NCI-H187 treated with DMSO at 0.1 percent for 48 hours (cell line): ENCODE measurements around the gene SCRN1.

ENCODE experiments used
- DNase-seq: peaks from one replicate; lab custom pipeline; 2025; lab: John Stamatoyannopoulos, UW

Gene SCRN1

DNA sequence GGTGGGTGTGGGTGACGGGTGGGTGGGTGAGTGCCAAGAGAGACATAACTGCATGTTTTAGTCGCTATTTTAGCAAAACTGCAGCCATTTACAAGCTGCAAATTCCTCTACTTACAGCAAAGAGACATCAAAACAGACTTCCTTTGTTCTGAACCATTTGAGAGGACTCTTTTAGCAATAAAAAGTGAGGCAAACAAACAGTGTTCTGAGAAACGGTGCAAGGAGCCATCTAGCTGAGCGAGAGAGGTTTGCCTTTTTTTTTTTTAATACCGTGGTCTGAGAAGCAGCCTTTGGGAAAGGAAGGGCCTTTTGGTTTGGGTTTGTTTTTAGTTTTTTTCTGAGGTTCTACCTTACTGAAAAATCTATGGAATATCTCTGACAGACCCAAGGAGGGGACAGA is 62.9 kb downstream of the SCRN1 start:
- DNase-seq = no peak

GRCh38 chr7:29926216-29926615 is 63.4 kb downstream of the SCRN1 start:
- no peak for DNase-seq

- no peak for DNase-seq
Measured at GRCh38 chr7:29924684-29925083, 64.9 kb downstream of the SCRN1 start.

DNA sequence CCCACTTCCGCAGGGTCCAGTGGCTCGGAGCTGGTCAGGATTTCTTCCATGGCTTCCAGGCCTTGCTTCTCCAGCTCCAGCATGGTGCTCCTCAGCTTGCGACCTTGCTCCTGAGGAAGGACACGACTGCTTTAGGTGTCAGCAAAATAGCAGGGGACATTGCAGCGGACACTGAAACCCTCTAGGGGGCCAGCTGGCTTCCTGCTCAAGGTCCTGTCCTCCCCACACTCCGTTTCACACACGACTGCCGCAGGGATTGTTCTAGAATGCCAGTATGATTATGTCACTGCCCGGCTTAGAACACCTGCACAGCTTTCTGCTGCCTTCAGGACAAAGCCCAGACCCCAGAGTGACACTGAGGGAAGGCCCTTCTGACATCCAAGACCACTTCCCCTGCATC is 65.6 kb downstream of the SCRN1 start:
- DNase-seq = no peak

DNA sequence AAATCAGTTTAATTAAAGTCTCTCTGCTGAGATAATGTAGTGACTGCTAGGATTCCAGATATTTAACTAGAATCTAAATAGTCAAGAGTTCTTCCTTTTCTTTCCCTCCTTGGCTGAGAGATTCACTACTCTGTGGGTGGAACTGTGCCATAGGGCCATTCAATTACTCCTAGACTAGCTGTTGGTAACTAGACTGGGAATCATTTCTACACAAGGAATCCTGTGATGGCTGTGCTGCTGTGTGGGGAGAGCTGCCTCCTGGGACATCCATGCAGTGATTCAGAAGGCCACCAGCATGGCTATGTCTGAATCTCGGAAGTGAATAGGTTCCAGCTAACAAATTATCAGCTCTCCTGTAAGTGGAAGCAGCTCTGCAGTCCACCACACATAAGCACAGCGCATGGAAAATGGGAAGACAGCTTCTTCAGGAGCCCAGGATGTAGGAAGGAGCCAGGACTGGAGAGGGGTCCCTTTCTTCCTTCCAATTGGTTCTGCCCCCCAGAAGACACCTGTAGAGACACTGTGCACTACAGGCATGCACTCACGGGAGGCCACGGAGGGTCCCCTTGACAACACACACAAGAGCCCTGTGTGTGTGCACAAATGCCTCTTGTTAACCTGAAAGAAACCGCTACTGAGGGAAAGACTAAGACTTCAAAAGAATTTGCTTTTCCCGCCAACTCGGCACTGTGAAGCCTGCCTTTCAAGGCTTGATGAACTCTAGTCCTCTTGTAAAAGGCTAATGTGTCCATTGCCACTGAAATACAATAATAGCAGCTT is 66.5 kb downstream of the SCRN1 start:
- DNase-seq = no peak

DNA sequence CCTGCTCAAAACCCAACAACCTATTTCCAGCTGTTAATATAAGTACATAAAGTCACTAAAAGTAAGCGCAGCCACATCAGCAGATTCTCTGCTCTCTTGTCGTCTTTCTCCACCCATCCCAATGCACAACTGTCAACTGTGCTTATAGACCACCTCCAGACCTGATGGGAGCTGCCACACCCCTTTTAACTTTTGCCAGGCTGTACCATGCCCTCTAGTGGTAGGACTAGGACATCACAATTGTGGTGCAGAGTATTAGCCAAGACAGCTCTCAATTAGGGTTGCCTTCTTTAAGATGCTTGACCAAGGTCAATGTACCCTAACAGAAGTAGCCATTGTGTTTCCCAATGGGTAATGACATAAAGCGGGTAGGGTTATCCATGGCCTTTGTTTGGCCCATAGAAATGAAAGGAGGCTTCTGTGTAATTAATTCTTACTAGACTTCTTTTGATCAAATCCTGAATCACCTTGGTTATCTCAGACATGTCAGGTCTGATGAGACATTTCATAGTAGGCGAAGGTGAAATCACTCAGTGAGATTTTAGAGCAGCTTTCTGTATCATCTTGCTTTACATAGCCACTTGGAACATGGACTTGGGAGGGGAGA is 68.1 kb downstream of the SCRN1 start:
- peak; percentile 6 for DNase-seq

DNA sequence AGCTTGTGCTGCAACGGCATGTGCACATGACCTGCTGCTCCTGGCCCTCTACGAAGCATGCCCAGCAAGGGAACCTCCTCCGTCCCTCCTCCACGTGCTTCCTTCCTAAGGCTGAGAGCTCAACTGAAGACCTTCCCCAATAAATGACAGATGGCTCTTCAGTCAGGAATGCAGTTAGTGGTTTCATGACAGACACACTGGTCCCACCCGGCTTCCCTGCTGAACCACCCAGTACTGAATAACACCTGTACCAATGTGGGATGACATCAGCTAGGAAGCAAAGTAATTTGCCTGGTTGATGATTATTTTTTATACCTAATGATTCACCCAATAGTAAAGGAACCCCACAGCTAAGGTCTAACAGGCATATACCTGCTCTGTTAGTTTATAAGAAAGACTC is 69.1 kb downstream of the SCRN1 start:
- peak; percentile 2 for DNase-seq

DNA sequence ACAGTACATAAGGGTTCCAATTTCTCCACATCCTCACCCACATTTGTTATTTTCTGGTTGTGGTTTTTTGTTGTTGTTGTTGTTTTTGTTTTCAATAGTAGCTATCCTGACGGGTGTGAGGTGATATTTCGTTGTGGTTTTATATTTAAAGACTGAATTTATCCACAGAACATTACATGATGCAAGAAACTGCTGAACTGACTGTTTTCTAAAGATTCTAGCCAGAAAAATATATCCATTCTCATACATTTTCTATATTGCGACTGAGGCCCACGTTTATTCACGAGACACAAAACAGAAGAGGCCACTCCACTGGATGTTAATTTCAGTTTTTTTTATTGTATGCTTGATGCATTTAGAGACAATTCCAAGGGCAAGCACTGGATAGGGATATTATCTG is 69.8 kb downstream of the SCRN1 start:
- no peak for DNase-seq

DNA sequence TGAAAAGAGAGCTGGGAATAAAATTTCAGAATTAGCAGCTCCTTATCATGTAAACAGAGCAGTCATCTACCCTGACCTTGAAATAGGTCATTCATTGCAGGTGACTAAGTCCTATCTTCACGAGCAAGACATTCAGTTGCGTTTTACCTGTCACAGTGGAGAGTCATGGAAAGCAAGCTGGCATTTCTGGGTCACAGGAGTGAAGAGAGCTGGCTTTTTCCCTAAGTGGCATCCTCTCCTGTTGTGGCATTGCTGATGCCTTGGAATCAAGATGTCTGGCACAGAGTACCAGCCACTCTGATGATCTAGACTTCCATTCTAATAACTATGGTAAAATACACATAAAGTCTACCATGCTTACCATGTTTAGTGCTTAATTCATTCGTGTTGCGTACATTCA is 70.8 kb downstream of the SCRN1 start:
- no peak for DNase-seq

DNA sequence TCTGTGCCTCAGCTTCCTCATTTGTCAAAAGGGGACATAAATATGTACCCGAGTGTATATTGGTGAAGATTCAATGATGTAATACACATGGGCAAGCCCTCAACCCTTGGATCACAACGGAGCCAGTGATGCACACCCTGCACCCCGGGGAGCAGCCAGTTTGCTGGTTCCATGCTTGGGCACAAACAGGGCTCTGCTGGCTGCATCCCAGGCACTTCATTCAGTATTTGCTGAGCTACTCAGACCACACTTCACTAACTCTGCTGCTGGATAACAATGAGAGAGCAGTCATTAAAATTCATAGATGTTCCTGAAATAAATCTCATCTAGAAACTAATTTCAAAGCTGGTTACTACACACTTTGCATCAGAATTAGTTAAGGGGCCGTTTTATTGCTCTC is 72.0 kb downstream of the SCRN1 start:
- peak; percentile 77 for DNase-seq

- DNase-seq = no peak
Measured at GRCh38 chr7:29915481-29916215, 74.0 kb downstream of the SCRN1 start.

GRCh38 chr7:29914180-29914579 is 75.4 kb downstream of the SCRN1 start:
- no peak for DNase-seq

DNA sequence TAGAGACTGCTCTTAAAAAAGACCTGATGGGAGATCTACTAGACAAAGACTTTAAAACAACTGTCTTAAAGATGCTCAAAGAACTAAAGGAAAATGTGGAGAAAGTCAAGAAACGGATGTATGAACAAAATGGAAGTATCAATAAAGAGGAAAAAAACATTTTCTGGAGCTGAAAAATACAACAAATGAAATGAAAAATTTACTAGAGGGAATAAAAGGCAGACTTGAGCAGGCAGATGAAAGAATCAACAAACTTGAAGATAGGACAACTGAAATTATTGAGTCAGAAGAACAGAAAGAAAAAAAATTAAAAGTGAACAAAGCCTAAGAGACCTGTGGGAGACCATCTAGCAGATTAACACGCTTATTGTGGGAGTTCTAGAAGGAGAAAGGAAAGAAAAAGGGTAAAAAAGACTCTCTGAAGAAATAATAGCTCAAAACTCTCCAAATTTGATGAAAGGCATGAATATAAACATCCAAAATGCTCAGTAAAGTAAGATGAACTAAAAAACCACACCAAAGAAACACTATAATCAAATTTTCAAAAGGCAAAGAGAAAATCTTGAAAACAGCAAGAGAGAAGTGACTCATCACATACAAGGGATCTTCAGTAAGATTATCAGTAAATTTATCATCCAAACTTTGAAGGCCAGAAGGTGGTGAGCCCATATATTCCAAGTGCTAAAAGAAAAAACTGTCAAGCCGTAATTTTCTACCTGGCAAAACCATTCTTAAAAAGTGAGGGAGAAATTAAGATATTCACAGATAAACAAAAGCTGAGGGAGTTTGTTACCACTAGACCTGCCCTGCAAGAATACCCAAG is 83.2 kb downstream of the SCRN1 start:
- no peak for DNase-seq

DNA sequence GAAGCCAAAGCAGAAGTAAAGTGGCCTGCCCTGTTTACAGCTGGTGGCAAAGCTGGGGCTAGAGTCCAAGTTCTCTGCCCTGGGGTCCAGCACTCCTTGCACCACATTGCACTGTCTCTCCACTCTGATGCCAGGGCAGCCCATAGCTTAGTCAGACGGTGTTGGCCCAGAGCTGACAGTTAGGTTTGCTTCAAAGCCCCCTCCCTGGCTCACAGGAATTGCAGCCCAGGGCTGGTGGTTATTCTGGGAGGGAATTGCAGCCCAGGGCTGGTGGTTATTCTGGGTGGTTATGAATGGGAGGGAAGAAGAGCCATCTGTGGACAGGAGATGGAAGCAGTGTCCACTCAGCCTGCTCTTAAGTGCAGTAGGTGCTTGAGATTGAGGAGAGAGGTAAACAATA is 88.9 kb downstream of the SCRN1 start:
- DNase-seq = no peak

DNA sequence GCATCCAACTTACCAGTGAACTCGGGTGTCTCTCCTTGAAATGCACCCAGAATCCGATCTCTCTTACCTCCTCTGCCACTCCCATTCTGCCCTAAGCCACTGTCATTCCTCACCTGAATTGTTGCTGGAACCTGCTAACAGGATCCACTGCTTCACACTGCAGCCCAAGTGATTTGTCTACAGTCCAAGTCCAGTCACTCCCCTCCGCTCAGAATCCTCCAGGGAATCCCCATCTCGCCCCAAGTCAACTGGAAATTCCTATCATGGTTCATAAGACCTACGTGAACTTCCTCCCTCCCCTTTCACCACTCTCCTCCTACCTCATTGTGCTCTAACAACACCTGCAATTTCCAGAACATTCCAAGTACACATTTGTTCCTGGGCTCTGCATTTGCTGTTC is 91.3 kb downstream of the SCRN1 start:
- DNase-seq = no peak

DNA sequence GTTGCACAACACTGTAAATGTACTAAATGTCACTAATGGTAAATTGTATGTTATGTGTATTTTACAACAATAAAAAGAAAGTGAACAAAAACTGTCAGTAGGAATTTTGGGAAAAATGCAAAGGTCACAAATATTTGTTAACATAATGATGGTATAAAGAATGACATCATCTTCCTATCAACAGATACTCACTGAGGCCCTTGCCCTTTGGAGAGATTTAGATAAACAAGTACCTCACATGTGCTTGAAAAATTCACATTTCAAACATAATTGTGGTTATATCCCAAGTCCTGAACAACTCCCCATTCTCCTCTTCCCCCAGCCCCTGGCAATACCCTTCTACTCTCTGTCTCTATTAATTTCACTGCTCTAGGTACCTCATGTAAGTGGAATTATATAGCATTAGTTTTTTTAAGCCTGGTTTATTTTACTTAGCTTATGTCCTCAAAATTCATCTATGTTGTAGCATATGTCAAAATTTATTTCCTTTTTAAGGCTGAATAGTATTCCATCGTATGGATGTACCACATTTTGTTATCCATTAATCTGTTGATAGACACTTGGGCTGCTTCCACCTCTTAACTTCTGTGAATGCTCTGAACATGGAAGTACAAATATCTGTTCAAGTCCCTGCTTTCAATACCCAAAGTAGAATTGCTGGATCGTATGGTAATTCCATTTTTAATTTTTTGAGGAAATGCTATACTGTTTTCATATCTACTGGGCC is 92.8 kb downstream of the SCRN1 start:
- DNase-seq = no peak

DNA sequence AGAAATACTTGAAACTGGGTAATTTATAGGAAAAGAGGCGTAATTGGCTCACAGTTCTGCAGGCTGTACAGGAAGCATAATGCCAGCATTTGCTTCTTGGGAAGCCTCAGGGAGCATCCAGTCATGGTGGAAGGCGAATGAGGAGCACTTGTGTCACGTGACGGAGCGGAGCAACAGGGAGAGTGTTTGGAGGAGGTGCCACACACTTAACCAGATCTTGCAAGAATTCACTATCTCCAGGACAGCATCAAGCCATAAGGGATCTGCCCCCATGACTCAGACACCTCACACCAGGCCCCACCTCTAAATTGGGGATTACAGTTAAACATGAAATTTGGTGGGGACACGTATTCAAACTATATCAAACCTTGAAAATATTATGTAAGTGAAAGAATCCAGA is 94.0 kb downstream of the SCRN1 start:
- no peak for DNase-seq

GRCh38 chr7:29894256-29894655 is 95.3 kb downstream of the SCRN1 start:
- no peak for DNase-seq

- DNase-seq = no peak
Measured at GRCh38 chr7:29893351-29893965, 96.1 kb downstream of the SCRN1 start.

DNA sequence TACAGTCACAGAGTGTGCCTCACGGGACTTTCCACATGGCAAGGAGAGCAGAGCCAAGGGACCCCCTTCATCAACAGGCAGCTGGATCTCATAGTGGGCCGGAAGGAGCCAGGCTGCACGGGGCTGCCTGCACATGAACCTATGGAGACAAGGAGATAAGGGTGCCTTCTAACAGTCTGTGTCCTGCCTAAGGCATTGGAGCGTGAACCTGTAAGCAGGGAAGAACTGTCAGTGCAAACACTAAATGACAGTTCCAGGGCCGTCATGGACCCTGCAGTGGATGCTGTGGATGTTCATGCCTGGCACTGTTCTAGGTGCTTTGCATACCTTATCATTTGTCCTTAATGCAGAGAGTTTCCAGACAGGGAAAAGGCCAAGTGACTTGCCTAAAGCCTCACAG is 97.4 kb downstream of the SCRN1 start:
- DNase-seq = no peak

DNA sequence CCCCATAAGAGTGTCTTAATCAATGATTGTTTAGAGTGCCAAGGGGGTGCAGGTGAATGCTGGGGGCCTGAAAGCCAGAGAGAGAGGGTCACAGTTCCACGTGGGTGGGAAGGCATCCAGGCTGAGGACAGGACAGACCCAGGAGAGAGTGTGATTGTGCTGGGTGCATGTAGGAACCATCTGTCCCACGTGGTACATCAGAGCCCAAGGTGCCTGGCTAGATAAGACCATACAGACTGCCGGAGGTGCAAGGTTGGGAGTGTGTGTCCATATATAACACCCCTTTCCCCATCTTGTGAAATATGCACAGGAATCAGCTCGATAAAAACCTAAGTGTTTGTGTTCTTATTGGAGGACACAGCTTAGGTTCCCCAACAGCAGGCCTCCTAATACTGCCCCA is 97.8 kb downstream of the SCRN1 start:
- no peak for DNase-seq
